Cortex of kidney (tissue), 1 donor: ENCODE data around the gene LYPD6B.

ENCODE experiments used
- DNase-seq: peaks from one replicate; lab custom pipeline; 2025; lab: John Stamatoyannopoulos, UW

Gene LYPD6B

GRCh38 chr2:149041482-149041881 lies 3.0 kb downstream of the LYPD6B start:
- no peak for DNase-seq

- DNase-seq = no peak
These were observed 4.4 kb downstream of the LYPD6B start for GRCh38 chr2:149042881-149043280.

- DNase-seq = no peak
These were observed 6.0 kb downstream of the LYPD6B start for GRCh38 chr2:149044500-149044899.

GRCh38 chr2:149047118-149047517 lies 8.6 kb downstream of the LYPD6B start:
- no peak for DNase-seq

- DNase-seq = no peak
These were observed 10.6 kb downstream of the LYPD6B start for GRCh38 chr2:149049142-149049541.

GRCh38 chr2:149050188-149050587 lies 11.7 kb downstream of the LYPD6B start:
- DNase-seq = no peak

- DNase-seq = no peak
These were observed 17.3 kb downstream of the LYPD6B start for GRCh38 chr2:149055751-149056150.

- DNase-seq = no peak
These were observed 18.2 kb downstream of the LYPD6B start for GRCh38 chr2:149056541-149057255.

- DNase-seq = no peak
These were observed 18.9 kb downstream of the LYPD6B start for GRCh38 chr2:149057401-149057800.

- no peak for DNase-seq
These were observed 20.4 kb downstream of the LYPD6B start for GRCh38 chr2:149058936-149059335.

- no peak for DNase-seq
These were observed 21.3 kb downstream of the LYPD6B start for GRCh38 chr2:149059822-149060221.

GRCh38 chr2:149061133-149061745 lies 22.7 kb downstream of the LYPD6B start:
- DNase-seq = no peak

- DNase-seq = no peak
These were observed 24.0 kb downstream of the LYPD6B start for GRCh38 chr2:149062531-149062930.

- DNase-seq = no peak
These were observed 24.7 kb downstream of the LYPD6B start for GRCh38 chr2:149063177-149063576.

- DNase-seq = no peak
These were observed 25.9 kb downstream of the LYPD6B start for GRCh38 chr2:149064365-149064841.

- no peak for DNase-seq
These were observed 26.5 kb downstream of the LYPD6B start for GRCh38 chr2:149064856-149065630.

GRCh38 chr2:149068225-149068995 lies 29.9 kb downstream of the LYPD6B start:
- DNase-seq = no peak

- DNase-seq = no peak
These were observed 30.7 kb downstream of the LYPD6B start for GRCh38 chr2:149068996-149069888.

GRCh38 chr2:149070681-149071320 lies 32.3 kb downstream of the LYPD6B start:
- no peak for DNase-seq

GRCh38 chr2:149075105-149075504 lies 36.6 kb downstream of the LYPD6B start:
- no peak for DNase-seq

GRCh38 chr2:149075853-149076252 lies 37.4 kb downstream of the LYPD6B start:
- DNase-seq = no peak
